Calu3 (cell line): ENCODE data around the gene AGK. TPM values are rescaled to one million over a fixed set of nuclear protein-coding genes. Genes with fewer than 3 reads are reported as not detected.

Experiments
- BruUV-seq: library from RNA; stranded (reverse); fragments of 400-500 nt; replicated peaks from 2 replicates; lab custom pipeline; 2021; lab: Mats Ljungman, UMichigan
- CTCF ChIA-PET: fragments of 300-600 bp; sonication (Branson Sonifier 250); formaldehyde crosslinking; loops from one replicate; lab custom pipeline; 2022; ENCODE audit warnings: antibody characterized with exemption; lab: Charles Lee
- DNase-seq: peaks from one replicate; pipeline ENCODE4 v3.0.0; 2022
- H3K27ac Mint-ChIP-seq: one replicate; pipeline ENCODE4 v1.8.0; 2022; ENCODE audit warnings: mixed read lengths; ENCODE audit not compliant: unreplicated experiment
- H3K27me3 Mint-ChIP-seq: one replicate; pipeline ENCODE4 v1.8.0; 2022; ENCODE audit warnings: mixed read lengths; ENCODE audit not compliant: unreplicated experiment
- H3K36me3 Mint-ChIP-seq: one replicate; pipeline ENCODE4 v1.8.0; 2022; ENCODE audit warnings: mild to moderate bottlenecking, moderate library complexity, mixed read lengths; ENCODE audit not compliant: insufficient read depth, unreplicated experiment
- H3K4me1 Mint-ChIP-seq: one replicate; pipeline ENCODE4 v1.8.0; 2022; ENCODE audit warnings: mild to moderate bottlenecking, low read depth, mixed read lengths; ENCODE audit not compliant: unreplicated experiment
- H3K4me3 Mint-ChIP-seq: one replicate; pipeline ENCODE4 v1.8.0; 2022; ENCODE audit warnings: mild to moderate bottlenecking, low read depth, moderate library complexity, mixed read lengths; ENCODE audit not compliant: unreplicated experiment
- H3K9me3 Mint-ChIP-seq: one replicate; pipeline ENCODE4 v1.8.0; 2022; ENCODE audit warnings: low read depth, mixed read lengths; ENCODE audit not compliant: unreplicated experiment
- intact Hi-C: fragments of 100-400 bp; cut with micrococcal nuclease; formaldehyde crosslinking; loops from one replicate; pipeline ENCODE4 v1.10.0; 2022; ENCODE audit not compliant: unreplicated experiment
- total RNA-seq: library from RNA; stranded (reverse); gene quantifications from 2 replicates; pipeline ENCODE4 v1.2.3, GENCODE V29; 2022
- TF ChIP-seq, protein P1 (sequence below): fragments of 200-600 bp; IDR thresholded peaks from one replicate; pipeline ENCODE4 v1.8.0; 2022; ENCODE audit warnings: antibody characterized with exemption; ENCODE audit not compliant: unreplicated experiment

Gene AGK
- total RNA-seq, 1 experiment from 2014 or later = 32.3 TPM

DNA sequence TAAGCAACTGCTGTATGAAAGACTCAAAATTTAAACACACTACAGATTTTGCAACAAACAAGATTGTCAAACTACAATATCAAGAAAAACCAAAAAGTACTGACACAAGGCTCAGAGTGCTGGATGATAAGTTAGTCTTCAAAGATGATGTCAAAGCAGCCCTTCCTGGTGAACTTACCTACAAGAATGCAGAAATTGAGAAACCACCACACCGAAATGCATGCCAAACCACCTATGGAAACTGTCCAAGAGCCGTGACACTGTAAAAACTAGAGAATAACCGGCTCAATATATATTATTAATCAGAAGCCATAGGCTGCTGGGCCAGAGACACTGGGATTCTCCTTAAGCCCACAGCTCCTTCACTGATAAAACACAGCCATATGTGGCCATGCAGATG lies 125.4 kb downstream of the AGK start:
- H3K9me3 Mint-ChIP-seq = no peaks in the 10 kb centered on the region
- no peak overlapping the region for H3K27ac Mint-ChIP-seq
- no peak overlapping the region for H3K4me3 Mint-ChIP-seq
- no peaks in the 10 kb centered on the region for H3K27me3 Mint-ChIP-seq
- DNase-seq = no peak
- intact Hi-C loops = no loop called here
- H3K36me3 Mint-ChIP-seq = peaks cover 5% of the 10 kb centered on the region
- TF ChIP-seq, protein P1, sequence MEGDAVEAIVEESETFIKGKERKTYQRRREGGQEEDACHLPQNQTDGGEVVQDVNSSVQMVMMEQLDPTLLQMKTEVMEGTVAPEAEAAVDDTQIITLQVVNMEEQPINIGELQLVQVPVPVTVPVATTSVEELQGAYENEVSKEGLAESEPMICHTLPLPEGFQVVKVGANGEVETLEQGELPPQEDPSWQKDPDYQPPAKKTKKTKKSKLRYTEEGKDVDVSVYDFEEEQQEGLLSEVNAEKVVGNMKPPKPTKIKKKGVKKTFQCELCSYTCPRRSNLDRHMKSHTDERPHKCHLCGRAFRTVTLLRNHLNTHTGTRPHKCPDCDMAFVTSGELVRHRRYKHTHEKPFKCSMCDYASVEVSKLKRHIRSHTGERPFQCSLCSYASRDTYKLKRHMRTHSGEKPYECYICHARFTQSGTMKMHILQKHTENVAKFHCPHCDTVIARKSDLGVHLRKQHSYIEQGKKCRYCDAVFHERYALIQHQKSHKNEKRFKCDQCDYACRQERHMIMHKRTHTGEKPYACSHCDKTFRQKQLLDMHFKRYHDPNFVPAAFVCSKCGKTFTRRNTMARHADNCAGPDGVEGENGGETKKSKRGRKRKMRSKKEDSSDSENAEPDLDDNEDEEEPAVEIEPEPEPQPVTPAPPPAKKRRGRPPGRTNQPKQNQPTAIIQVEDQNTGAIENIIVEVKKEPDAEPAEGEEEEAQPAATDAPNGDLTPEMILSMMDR = no peak
- no TSS peak for BruUV-seq
- H3K4me1 Mint-ChIP-seq = no peaks in the 10 kb centered on the region
- CTCF ChIA-PET = no interaction called here

GRCh38 chr7:141679014-141679413 lies 127.8 kb downstream of the AGK start:
- no peak overlapping the region for H3K4me3 Mint-ChIP-seq
- H3K36me3 Mint-ChIP-seq = peaks cover 4% of the 10 kb centered on the region
- H3K27ac Mint-ChIP-seq = no peak overlapping the region
- no peaks in the 10 kb centered on the region for H3K27me3 Mint-ChIP-seq
- H3K4me1 Mint-ChIP-seq = no peaks in the 10 kb centered on the region
- H3K9me3 Mint-ChIP-seq = no peaks in the 10 kb centered on the region
- CTCF ChIA-PET = interaction anchor here (1.0 kb wide), 1 partner anchor 24 kb away, joined by 3 read pairs; no protein-coding TSS in a partner anchor
- no peak for DNase-seq
- BruUV-seq = no TSS peak
- TF ChIP-seq, protein P1 = no peak
- intact Hi-C loops = no loop called here

DNA sequence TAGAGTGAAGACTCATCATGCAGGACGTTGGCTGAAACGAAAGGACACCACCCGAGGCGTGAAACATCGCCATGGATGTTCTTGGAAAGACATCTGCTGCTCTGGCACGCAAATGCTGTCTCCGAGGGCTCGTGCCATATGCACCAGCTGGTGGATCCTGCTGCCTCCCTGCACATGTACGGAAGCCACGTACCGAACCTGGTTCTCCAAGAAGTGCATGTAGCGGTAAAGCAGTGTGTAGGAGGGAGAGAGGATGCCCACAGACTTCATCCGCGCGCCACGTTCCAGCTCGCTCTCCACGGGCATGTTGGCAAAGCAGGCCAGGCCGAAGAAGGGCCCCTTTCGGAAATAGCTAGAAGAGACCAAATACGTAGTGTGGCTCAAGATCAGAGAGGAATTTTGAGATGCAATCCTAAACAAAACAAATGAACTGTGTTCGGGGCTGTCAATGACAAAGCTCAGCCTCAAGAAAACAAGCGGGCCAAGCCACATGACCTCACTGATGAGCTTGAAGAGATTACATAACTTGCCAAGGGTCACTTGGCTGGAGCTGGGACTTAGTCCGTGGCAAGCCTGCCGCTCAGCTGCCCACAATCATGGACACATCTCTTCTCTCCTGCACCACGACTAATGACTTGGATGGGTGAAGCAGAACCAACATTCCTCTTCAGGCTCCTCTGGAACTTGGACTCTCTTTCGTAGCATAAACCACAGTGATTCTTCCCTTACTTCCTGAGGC lies 134.2 kb downstream of the AGK start:
- Mint-ChIP-seq H3K36me3 (no peaks in the 10 kb centered on the region), H3K27me3 (no peaks in the 10 kb centered on the region), H3K4me1 (no peaks in the 10 kb centered on the region), H3K4me3 (no peak overlapping the region), H3K27ac (no peak overlapping the region), H3K9me3 (no peaks in the 10 kb centered on the region)
- intact Hi-C loops = no loop called here
- TF ChIP-seq, protein P1 = no peak
- CTCF ChIA-PET = no interaction called here
- DNase-seq = no peak
- no TSS peak for BruUV-seq

GRCh38 chr7:141686074-141686473 lies 134.9 kb downstream of the AGK start:
- Mint-ChIP-seq H3K4me1 (no peaks in the 10 kb centered on the region), H3K9me3 (no peaks in the 10 kb centered on the region), H3K4me3 (no peak overlapping the region), H3K36me3 (no peaks in the 10 kb centered on the region), H3K27ac (no peak overlapping the region), H3K27me3 (no peaks in the 10 kb centered on the region)
- intact Hi-C loops = no loop called here
- BruUV-seq = no TSS peak
- DNase-seq = no peak
- TF ChIP-seq, protein P1 = no peak
- CTCF ChIA-PET = no interaction called here
